Activated CD8-positive, alpha-beta memory T cell treated with anti-CD3 and anti-CD28 coated beads for 36 hours (primary cell): ENCODE results near the gene EVA1A. TPM values are rescaled to one million over a fixed set of nuclear protein-coding genes. Genes with fewer than 3 reads are reported as not detected.

Experiments used
- CTCF ChIA-PET: fragments of 350-600 bp; sonication (Branson Sonifier 250); formaldehyde crosslinking; loops from one replicate; lab custom pipeline; 2021; ENCODE audit warnings: antibody characterized with exemption; lab: Charles Lee
- POLR2A ChIA-PET: fragments of 350-600 bp; sonication (Branson Sonifier 250); formaldehyde crosslinking; loops from one replicate; lab custom pipeline; 2021; ENCODE audit warnings: antibody characterized with exemption; lab: Charles Lee
- total RNA-seq, 2 experiments: library from RNA; stranded (reverse); gene quantifications; one replicate each; pipeline ENCODE4 v1.2.3, GENCODE V29; 2021

The EVA1A gene
- total RNA-seq, 2 experiments from 2014 or later: not detected

DNA sequence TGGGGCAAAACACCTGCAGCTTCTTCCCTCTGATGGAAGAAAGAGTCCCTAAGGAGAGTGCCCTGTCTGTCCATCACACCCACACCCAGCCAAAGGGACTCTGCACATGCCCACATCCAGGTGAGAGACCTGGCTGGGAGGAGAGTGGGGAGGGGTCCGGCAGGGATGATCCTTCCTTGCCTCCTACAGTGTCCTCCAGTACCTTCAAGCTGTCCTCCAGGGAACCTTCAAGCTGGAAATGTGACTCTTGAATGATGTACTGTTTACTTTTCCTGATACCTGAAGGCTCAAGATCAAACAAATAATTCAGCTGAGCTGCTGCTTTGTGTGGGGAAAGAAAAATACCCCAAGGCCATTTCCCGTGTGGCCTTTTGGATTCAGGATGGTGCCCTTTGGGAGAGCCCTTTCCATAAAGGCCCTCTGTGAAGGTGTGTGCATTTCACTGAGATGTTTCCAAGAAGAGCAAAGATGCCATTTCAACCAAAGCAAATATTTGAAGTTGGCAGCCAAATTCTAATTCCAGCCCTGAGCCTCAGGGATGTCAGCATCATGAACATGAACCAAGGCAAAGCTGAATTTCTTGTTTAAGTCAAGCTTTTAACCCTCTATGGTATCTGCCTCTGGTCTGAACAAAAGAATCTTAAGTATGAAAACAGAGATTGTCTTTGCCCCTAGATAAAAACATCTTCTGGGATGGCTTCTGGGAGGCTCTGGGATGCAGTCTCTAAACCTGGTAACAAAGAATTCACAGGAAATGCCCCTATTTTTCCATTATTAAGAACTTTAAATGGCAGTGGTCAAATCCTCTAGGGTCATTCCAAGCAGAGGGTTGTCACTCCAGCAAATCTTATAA lies 11.1 kb downstream of the EVA1A start:
- ChIA-PET CTCF (no interaction called here), POLR2A (no interaction called here)

DNA sequence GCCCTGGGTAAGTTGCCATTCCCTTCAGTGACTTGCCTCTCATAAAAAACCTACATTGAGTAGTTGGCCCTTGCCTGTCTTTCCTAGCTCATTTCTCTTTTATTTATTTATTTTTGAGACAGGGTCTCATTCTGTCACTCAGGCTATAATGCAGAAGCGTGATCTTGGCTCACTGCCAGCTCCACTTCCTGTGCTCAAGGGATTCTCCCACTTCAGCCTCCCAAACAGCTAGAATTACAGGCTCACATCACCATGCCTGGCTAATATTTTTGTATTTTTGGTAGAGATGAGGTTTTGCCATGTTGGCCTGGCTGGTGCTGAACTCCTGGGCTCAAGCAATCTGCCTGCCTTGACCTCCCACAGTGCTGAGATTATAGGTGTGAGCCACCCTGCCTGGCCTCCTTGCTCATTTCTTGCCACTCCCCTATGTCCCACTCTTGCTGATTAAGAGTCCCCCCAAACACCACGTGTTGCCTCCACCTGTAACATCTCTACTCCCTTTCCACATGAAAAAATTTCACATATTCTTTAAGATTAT lies 12.6 kb downstream of the EVA1A start:
- ChIA-PET POLR2A (no interaction called here), CTCF (no interaction called here)

DNA sequence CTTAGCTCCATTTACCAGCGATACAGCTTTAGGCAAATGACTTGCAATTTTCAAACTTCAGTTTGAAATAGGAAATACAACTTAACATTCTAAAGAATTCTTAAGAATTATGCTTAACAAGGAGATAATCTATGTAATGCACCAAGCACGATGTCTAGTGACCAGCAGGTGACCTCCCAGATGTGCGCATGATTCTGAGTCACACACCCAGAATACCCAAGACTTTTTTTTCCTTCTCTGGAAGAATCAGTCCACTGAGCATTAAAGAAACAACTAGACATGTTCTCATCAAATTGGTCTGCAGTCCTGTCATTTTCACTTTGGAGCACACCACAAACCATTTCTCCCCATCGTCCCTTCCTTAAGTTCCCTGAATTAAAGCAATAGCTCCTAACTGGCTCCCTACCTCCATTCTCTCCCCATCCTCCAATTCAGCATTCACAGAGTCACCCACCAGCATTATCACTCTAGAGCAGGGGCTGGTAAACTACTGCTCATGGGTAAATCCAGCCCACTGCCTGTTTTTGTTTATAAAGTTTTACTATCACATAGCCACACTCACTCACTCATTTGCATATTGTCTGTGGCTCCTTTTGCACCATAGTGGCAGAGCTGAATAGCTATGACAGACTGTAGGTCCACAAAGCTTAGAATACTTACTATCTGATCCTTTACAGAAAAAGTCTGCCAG lies 13.2 kb downstream of the EVA1A start:
- CTCF ChIA-PET: no interaction called here

DNA sequence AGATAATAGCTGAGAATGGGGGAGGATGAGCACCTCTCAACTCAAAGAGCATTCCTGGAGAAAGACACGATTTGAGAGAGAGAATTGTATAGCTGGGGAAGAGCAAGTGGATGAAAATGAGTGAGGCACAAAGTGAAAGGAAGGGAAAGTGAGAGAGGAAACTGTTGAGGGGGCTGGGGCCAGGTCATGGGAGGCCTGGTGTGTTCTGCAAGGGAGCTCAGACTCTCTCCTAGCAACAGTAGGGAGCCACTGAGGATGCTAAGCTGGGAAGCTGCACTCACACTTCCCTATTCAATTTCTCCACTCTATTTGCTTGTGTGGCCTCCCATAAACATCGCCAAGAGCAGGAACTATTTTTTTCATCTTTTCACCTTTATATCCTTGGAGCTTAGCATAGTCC lies 14.8 kb downstream of the EVA1A start:
- POLR2A ChIA-PET: no interaction called here
- CTCF ChIA-PET: no interaction called here

More for the DNA sequence above, 13.2 kb downstream of the EVA1A start:
- POLR2A ChIA-PET: no interaction called here

DNA sequence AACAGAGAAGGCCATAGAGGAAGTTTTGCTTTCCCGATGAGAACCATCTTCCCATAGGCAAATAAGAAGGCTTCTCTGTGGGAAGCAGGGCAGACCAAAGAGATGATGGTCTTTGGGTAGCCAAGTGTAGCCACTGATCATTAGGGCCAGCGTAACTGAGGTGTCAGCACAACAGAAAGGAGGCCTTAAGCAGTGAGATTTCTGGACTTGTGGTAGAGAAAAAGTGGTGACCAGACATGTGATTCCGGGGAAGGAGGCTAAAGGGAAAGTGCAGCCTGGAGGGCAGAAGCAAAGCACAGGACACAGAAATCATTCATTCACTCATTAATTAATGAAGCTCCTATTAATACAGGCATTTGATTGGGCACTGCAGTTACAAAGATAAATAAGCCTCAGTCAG lies 15.4 kb downstream of the EVA1A start:
- POLR2A ChIA-PET: no interaction called here

DNA sequence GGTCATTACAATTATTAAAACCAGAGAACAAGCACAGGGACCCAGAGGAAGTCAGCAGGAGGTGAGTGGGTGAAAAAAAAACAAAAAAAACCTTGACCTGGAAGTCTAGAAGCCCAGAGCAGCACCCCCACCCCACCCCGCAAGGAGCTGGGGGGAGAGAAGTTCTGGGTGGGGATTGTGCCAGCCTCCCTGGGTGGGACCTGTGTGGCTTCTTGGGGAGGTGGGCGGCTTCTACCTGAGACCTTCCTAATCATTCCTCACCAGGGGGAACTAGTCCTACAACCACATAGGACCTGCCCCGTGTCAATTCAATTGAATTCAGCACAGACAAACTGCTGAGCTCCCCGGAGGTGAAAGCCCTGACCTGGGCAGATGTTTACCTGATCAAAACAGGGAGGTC lies 17.3 kb downstream of the EVA1A start:
- ChIA-PET CTCF (no interaction called here), POLR2A (no interaction called here)

More for the DNA sequence above, 15.4 kb downstream of the EVA1A start:
- CTCF ChIA-PET: no interaction called here

DNA sequence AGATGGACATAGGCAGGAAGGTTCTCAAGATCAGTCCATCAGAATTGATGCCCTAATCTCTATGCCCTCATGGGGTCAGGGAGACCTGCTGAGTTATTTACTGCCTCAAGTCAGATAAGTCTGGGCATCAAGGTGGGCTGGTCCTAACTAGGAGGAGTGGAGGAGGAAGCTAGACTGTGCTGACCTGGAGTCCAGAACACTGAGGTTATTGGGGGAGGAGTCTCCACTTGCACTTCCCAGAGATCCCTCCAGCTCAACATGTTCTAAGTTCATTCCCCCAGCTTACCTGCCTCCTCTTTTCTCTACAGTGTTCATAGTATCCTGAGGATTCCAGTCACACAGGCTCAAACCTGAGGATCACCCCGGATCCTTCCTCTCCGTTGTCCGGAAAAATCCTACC lies 19.3 kb downstream of the EVA1A start:
- ChIA-PET CTCF (no interaction called here), POLR2A (no interaction called here)

DNA sequence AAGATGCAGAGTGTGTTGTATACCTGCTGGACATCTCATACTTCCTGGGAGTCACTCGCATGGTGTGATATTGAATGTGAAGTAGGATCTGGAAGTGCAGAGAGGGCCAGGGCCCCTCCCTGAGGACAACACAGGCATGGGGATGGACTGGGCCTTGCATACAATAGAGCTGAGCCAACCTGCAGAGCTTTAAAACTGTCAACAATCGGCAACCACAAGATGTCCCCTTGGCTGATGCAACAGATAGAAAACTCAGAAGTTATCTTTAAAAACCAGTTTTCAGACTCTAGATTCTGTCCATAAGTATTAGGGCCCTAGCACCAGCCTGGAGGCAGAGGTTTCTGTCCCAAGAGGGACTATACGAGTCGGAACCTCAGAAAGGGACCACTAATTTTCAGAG lies 19.7 kb downstream of the EVA1A start:
- CTCF ChIA-PET: no interaction called here
- POLR2A ChIA-PET: no interaction called here

DNA sequence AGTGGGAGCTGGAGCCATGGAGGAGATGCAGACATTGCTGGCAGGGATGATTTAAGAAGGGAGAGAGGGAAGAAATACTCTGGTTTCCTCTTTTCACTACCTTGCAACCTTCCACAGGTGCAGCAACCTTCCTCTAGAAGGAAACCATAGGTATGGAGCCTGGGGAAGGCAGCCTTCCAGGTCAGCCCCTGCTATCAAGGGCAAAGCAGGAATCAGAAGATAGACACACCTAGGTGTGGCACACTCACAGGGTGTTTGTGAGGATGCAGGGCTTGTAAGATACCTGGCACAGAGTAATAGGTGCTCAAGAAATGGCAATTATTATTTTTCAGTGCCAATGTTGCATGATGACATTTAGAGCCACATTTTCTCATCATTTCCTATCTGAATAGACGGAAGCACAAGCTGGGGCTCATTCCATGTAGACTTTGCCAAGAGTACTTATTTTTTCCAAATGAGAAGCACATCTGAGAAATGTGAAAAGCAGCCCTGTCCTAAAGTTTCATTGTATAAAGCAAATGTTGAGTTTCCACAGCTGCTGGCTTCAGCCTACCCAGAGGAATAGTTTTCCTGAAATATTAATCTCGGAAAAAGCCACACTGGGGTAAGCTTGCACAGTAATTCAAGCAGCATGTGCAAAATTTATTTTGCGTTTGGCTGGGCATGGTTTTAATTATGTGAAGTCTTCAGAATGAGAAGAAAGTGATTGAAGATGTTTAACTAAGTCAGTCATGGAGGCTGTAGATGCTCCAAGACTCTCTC lies 20.6 kb downstream of the EVA1A start:
- ChIA-PET CTCF (no interaction called here), POLR2A (no interaction called here)

DNA sequence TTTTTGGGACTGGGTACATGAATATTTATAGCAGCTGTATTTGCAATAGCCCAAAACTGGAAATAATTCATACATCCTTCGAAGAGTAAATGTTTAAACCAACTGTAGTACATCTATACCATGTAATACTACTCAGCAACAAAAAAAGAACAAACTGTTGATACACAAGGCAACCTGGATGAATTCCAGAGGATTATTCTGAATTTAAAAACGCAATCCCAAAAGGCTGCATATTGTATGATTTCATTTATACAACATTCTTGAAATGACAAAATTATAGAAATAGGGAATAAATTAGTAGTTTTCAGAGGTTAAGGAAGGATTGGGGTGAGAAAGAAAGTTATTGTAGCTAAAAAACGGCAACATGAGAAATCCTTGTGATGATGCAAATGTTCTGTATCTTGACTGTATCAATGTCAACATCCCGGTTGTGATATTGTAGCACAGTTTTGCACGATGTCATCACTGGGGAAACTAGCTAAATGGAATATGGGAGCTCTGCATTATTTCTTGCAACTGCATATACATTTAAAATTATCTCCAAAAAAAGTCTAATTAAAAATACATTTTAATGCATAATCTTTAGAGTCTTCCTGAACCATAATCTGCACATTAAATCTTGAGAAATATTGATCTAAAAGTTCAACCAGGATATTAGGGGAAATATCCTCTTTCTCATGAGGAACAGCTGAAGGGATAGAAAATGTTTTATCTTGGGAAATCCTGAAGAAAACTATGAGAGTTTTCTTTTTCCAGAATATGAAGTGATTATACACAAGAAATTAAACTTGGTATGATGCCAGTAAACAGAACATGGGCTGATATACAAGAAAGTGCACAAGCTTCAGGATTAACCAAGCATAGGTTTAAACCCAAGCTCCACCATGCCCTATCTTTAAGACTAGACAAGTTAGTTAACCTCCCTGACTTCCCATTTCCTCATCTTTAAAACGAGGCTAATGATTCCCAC lies 21.9 kb downstream of the EVA1A start:
- ChIA-PET CTCF (no interaction called here), POLR2A (no interaction called here)

DNA sequence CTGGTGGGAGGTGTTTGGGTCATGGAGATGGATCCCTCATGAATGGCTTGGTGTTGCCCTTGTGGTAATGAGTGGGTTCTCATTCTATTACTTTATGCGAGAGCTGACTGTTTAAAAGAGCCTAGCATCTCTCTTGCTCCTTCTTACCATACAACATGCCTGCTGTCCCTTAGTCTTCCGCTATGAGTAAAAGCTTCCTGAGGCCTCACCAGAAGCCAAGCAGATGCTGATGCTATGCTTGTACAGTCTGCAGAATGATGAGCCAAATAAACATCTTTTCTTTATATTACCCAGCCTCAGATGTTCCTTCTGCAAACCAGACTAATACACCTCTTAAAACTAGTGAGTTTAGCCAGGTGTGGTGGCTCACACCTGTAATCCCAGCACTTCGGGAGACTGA lies 23.1 kb downstream of the EVA1A start:
- POLR2A ChIA-PET: no interaction called here

DNA sequence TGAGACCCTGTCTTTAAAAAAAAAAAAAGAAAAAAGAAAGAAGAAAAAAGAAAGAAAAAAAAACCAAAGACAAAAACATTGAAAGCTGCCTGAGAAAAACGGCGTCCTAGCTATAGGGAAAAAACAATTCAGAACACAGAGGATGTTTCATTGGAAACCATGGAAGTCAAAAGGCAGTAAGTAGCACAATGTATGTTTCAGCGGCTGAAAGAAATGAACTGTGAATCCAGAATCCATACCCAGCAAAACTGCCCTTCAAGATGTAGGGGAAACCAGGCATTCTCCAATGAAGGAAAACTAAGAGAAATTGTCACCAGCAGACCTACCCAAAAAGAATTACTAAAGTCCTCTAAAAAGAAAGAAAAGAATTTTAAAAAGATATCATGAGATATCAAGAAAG lies 27.6 kb downstream of the EVA1A start:
- ChIA-PET POLR2A (no interaction called here), CTCF (interaction anchor here (0.6 kb wide), 1 partner anchor 56 kb away, joined by 4 read pairs; no protein-coding TSS in a partner anchor)

More for the DNA sequence above, 23.1 kb downstream of the EVA1A start:
- CTCF ChIA-PET: no interaction called here

DNA sequence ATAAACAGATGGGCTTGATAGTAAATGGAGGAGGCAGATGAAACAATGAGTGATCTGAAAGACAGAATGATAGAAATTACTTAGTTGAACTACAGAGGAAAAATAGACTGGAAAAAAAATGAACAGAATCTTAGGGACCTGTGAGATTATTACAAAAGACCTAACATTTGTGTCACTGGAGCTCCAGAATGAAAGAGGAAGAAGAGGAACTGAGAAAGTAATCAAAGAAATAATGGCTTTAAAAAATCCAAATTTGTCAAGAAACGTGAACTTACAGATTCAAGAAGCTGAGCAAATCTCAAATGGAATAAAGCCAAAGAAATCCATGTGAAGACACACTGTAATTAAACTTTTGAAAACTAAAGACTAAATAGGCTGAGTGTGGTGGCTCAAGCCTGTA lies 28.3 kb downstream of the EVA1A start:
- POLR2A ChIA-PET: no interaction called here
- CTCF ChIA-PET: interaction anchor here (0.6 kb wide), 1 partner anchor 57 kb away, joined by 4 read pairs; no protein-coding TSS in a partner anchor

DNA sequence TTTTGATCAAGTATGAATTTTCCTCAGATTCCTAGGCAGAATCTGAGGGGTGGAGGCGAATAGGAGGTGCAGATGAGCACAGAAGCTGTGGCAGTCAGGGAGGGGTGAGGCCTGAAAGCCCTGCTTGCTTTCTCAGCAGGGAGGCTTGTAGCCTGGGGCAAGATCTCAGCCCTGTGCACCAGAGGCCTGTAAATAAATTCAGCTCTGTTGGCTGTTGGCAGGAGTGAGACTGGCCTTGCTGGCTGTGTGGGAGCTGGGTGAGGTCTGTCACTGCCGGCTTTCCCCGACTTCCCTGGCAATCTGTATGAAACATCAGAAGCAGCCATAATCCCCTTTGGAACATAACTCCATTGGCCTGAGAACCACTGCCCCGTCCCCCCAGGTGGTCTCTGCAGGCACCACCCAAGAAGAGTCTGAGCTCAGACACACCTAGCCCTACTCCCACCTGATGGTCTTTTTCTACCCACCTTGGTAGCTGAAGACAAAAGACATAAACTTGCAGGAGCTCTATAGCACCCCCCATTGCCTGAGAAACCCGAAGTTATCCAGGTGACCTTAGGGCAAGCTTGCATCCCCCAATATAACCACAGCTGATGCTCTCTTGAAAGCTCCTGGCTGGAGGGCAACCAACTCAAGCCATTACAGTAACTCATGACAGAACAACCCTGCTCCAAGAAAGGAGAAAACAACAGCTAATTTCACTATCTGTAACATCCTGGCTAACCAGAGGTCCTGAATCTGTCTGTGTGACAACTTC lies 32.3 kb downstream of the EVA1A start:
- CTCF ChIA-PET: no interaction called here

DNA sequence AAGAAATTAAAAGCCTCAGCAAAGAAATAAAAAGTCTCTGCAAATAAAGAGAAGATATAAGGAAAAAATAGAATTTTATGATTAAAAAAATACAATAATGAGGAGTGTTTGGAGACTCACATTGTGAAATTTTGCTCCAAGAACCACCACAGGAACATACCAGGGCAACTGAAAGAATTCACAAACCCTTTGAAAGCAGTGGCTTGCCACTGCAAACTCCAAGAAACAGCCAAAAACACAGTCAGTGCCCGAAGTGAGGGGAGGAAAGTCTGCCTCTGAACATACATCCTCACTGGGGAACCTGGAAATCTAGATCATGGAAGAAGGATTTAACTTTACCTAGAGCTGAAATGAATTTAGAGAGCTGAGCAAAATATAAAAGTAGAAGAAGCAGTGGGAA lies 33.1 kb downstream of the EVA1A start:
- ChIA-PET CTCF (no interaction called here), POLR2A (no interaction called here)

More for the DNA sequence above, 32.3 kb downstream of the EVA1A start:
- POLR2A ChIA-PET: no interaction called here

DNA sequence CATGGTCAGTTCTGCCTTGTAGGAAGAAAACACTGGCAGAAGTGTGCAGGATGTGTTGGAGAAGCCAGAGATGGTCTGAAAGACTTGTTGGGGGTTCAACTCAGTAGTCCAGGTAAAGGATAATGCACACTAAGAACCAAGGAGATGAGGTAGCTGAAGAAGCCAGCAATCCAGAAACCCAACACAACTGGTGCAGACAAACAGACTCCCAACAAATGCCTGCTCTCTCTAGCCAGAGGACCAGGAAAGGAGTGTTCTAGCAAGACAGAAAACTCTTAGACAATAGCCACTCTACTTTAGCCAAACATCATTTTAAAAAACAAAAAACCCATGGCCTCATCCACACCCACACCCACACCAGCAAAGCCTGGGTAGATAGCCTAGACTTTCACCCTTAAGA lies 33.9 kb downstream of the EVA1A start:
- ChIA-PET CTCF (no interaction called here), POLR2A (no interaction called here)

DNA sequence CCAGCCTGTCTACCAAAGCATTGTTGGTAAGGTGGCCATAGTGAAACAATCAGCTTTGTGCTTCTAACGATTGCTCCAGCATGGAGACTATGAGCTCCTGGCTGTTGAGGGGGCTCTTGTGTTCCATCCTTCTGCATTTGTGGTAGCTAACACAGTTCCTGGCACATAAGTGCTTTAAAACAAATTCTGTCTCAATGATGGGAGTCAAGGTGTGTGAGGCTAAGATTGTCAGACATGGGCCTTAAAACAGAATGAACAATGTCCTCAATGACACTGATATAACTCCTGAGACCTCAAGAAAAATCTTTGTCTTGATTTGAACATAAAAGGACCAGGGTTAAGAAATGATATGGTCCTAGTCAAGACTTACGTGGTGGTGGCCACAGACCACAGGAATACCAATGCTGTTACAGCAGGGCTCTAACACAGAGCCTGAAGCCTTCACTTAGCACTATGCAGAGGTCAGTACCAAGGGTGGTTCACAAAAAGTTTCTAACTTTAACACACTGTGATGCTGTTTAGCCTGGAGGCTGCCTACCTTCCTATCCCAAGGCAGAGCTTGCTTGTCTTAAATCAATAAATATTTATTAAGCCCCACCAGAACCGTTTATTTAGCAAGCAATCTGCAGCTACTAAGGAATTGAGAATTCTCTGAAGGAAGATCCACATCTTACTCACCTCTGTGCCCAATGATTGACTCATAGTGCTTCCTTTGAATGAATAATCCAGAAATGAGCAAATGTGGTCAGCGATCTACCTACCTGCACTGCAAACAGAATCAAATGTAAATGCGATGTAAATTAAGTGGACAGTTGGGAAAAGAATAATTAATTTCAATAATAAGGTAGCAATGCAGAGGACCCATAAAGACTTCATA lies 35.1 kb downstream of the EVA1A start:
- ChIA-PET CTCF (no interaction called here), POLR2A (no interaction called here)
